Tibial nerve (tissue), 4 donors: ENCODE data around the gene GPX5.

Source experiments
- EP300 ChIP-seq, 2 donors: sonication (generic); formaldehyde crosslinking; IDR thresholded peaks; one replicate each; pipeline ENCODE4 v1.6.1; 2017; ENCODE audit warnings: antibody characterized with exemption in 2 of 2, mild to moderate bottlenecking in 1 of 2
- POLR2A ChIP-seq, 2 donors: fragments of 450-650 bp; IDR thresholded peaks; one replicate each; pipeline ENCODE4 v1.6.1; 2017; ENCODE audit warnings: antibody characterized with exemption in 2 of 2, mild to moderate bottlenecking in 2 of 2, moderate library complexity in 2 of 2
- TF ChIP-seq, protein P1 (sequence below), 5 experiments: fragments of 200-600 bp in 3 of 5; fragments of 450-650 bp in 2 of 5; sonication (generic) in 3 of 5; IDR thresholded peaks; one replicate each; pipeline ENCODE4 v1.5.1; 2016 to 2019; ENCODE audit warnings: antibody characterized with exemption in 5 of 5, mild to moderate bottlenecking in 3 of 5, moderate library complexity in 2 of 5

- TF ChIP-seq, protein P1, sequence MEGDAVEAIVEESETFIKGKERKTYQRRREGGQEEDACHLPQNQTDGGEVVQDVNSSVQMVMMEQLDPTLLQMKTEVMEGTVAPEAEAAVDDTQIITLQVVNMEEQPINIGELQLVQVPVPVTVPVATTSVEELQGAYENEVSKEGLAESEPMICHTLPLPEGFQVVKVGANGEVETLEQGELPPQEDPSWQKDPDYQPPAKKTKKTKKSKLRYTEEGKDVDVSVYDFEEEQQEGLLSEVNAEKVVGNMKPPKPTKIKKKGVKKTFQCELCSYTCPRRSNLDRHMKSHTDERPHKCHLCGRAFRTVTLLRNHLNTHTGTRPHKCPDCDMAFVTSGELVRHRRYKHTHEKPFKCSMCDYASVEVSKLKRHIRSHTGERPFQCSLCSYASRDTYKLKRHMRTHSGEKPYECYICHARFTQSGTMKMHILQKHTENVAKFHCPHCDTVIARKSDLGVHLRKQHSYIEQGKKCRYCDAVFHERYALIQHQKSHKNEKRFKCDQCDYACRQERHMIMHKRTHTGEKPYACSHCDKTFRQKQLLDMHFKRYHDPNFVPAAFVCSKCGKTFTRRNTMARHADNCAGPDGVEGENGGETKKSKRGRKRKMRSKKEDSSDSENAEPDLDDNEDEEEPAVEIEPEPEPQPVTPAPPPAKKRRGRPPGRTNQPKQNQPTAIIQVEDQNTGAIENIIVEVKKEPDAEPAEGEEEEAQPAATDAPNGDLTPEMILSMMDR (IDR thresholded peaks at IDR 0.05): no peak
- TF ChIP-seq POLR2A (IDR thresholded peaks at IDR 0.05) (no peak), EP300 (IDR thresholded peaks at IDR 0.05) (no peak)
These were observed 18.2 kb downstream of the GPX5 start for GRCh38 chr6:28543651-28544610.
